Activated naive CD4-positive, alpha-beta T cell treated with anti-CD3 and anti-CD28 coated beads, Interleukin-2, amount 10 ng/mL, durations not matched to agents 7 days and 5 days (primary cell): ENCODE data around the gene SLC35E2B.
"Not testable (repeated sequence)": the region's sequence is repeated elsewhere in the genome, so short reads cannot be mapped to it uniquely, and the experiment has no call there.

Experiments used
- CTCF ChIA-PET: fragments of 350-600 bp; sonication (Branson Sonifier 250); formaldehyde crosslinking; loops from one replicate; lab custom pipeline; 2021; ENCODE audit warnings: antibody characterized with exemption; lab: Charles Lee
- DNase-seq: peaks from one replicate; pipeline ENCODE4 v3.0.0-alpha.2; 2020
- H3K27ac Mint-ChIP-seq: one replicate; pipeline ENCODE4 v1.8.0; 2021; ENCODE audit warnings: mild to moderate bottlenecking, moderate library complexity, mixed read lengths
- H3K27me3 Mint-ChIP-seq: one replicate; pipeline ENCODE4 v1.8.0; 2021; ENCODE audit warnings: mild to moderate bottlenecking, mixed read lengths
- H3K36me3 Mint-ChIP-seq: one replicate; pipeline ENCODE4 v1.8.0; 2021; ENCODE audit warnings: mixed read lengths
- H3K4me1 Mint-ChIP-seq: one replicate; pipeline ENCODE4 v1.8.0; 2021; ENCODE audit warnings: mixed read lengths
- H3K4me3 Mint-ChIP-seq: one replicate; pipeline ENCODE4 v1.8.0; 2021; ENCODE audit warnings: mild to moderate bottlenecking, moderate library complexity, mixed read lengths
- H3K9me3 Mint-ChIP-seq: one replicate; pipeline ENCODE4 v1.8.0; 2021; ENCODE audit warnings: mixed read lengths

Gene SLC35E2B

GRCh38 chr1:1691443-1691842, 1.2 kb downstream of the SLC35E2B start:
- H3K27ac Mint-ChIP-seq, H3K9me3 Mint-ChIP-seq, H3K36me3 Mint-ChIP-seq, CTCF ChIA-PET, H3K27me3 Mint-ChIP-seq, DNase-seq, H3K4me3 Mint-ChIP-seq: not testable (repeated sequence)
- peaks cover 21% of the 10 kb centered on the region for H3K4me1 Mint-ChIP-seq

GRCh38 chr1:1689526-1689925, 3.1 kb downstream of the SLC35E2B start:
- H3K4me3 Mint-ChIP-seq, H3K27me3 Mint-ChIP-seq, DNase-seq, H3K9me3 Mint-ChIP-seq, H3K27ac Mint-ChIP-seq, CTCF ChIA-PET: not testable (repeated sequence)
- Mint-ChIP-seq H3K36me3 (peaks cover 14% of the 10 kb centered on the region), H3K4me1 (peaks cover 22% of the 10 kb centered on the region)

GRCh38 chr1:1687846-1688245, 4.7 kb downstream of the SLC35E2B start:
- Mint-ChIP-seq H3K27ac (no peak overlapping the region), H3K4me1 (peaks cover 20% of the 10 kb centered on the region), H3K9me3 (no peaks in the 10 kb centered on the region), H3K27me3 (no peaks in the 10 kb centered on the region), H3K36me3 (peaks cover 19% of the 10 kb centered on the region), H3K4me3 (no peak overlapping the region)
- DNase-seq = no peak
- CTCF ChIA-PET = no interaction called here

GRCh38 chr1:1684031-1684681, 8.4 kb downstream of the SLC35E2B start:
- H3K36me3 Mint-ChIP-seq = peaks cover 19% of the 10 kb centered on the region
- H3K9me3 Mint-ChIP-seq = no peaks in the 10 kb centered on the region
- DNase-seq = no peak
- no peaks in the 10 kb centered on the region for H3K27me3 Mint-ChIP-seq
- no peak overlapping the region for H3K4me3 Mint-ChIP-seq
- H3K27ac Mint-ChIP-seq = no peak overlapping the region
- peaks cover 20% of the 10 kb centered on the region for H3K4me1 Mint-ChIP-seq
- CTCF ChIA-PET = no interaction called here

GRCh38 chr1:1683104-1683905, 9.3 kb downstream of the SLC35E2B start:
- peaks cover 16% of the 10 kb centered on the region for H3K36me3 Mint-ChIP-seq
- CTCF ChIA-PET = no interaction called here
- no peak overlapping the region for H3K4me3 Mint-ChIP-seq

GRCh38 chr1:1680912-1681273, 11.7 kb downstream of the SLC35E2B start:
- Mint-ChIP-seq H3K9me3 (no peaks in the 10 kb centered on the region), H3K4me3 (no peak overlapping the region), H3K27me3 (no peaks in the 10 kb centered on the region), H3K36me3 (peaks cover 19% of the 10 kb centered on the region), H3K27ac (no peak overlapping the region), H3K4me1 (peaks cover 29% of the 10 kb centered on the region)
- CTCF ChIA-PET = no interaction called here
- DNase-seq = no peak

More at GRCh38 chr1:1683104-1683905, 9.3 kb downstream of the SLC35E2B start:
- no peak for DNase-seq
- Mint-ChIP-seq H3K9me3 (no peaks in the 10 kb centered on the region), H3K27me3 (no peaks in the 10 kb centered on the region), H3K4me1 (peaks cover 24% of the 10 kb centered on the region), H3K27ac (no peak overlapping the region)

- DNase-seq = no peak
- Mint-ChIP-seq H3K4me3 (no peak overlapping the region), H3K9me3 (no peaks in the 10 kb centered on the region), H3K27ac (no peak overlapping the region), H3K4me1 (peaks cover 27% of the 10 kb centered on the region), H3K36me3 (peaks cover 17% of the 10 kb centered on the region), H3K27me3 (no peaks in the 10 kb centered on the region)
- CTCF ChIA-PET = no interaction called here
These were observed 12.3 kb downstream of the SLC35E2B start for GRCh38 chr1:1680031-1680911.

GRCh38 chr1:1678581-1679380, 13.8 kb downstream of the SLC35E2B start:
- H3K4me1 Mint-ChIP-seq = peaks cover 26% of the 10 kb centered on the region
- H3K27ac Mint-ChIP-seq = peak overlapping the region; percentile 93
- peak overlapping the region; percentile 71 for H3K4me3 Mint-ChIP-seq
- CTCF ChIA-PET = interaction anchor here (0.7 to 1.6 kb wide), 3 partner anchors 13 to 729 kb away, joined by 3 to 5 read pairs (median 4); no protein-coding TSS in a partner anchor
- no peaks in the 10 kb centered on the region for H3K9me3 Mint-ChIP-seq
- DNase-seq = peak; percentile 57
- no peaks in the 10 kb centered on the region for H3K27me3 Mint-ChIP-seq
- peaks cover 15% of the 10 kb centered on the region for H3K36me3 Mint-ChIP-seq

GRCh38 chr1:1677718-1678580, 14.6 kb downstream of the SLC35E2B start:
- peak overlapping the region; percentile 71 for H3K4me3 Mint-ChIP-seq
- H3K4me1 Mint-ChIP-seq = peaks cover 23% of the 10 kb centered on the region
- peak overlapping the region; percentile 93 for H3K27ac Mint-ChIP-seq
- CTCF ChIA-PET = interaction anchor here (1.6 kb wide), 2 partner anchors 12 to 229 kb away, joined by 4 to 5 read pairs; no protein-coding TSS in a partner anchor
- H3K9me3 Mint-ChIP-seq = no peaks in the 10 kb centered on the region
- no peaks in the 10 kb centered on the region for H3K27me3 Mint-ChIP-seq
- peak; percentile 72 for DNase-seq
- peaks cover 14% of the 10 kb centered on the region for H3K36me3 Mint-ChIP-seq

GRCh38 chr1:1676087-1676486, 16.5 kb downstream of the SLC35E2B start:
- H3K9me3 Mint-ChIP-seq, H3K27me3 Mint-ChIP-seq, DNase-seq, H3K27ac Mint-ChIP-seq, H3K4me3 Mint-ChIP-seq, CTCF ChIA-PET: not testable (repeated sequence)
- peaks cover 18% of the 10 kb centered on the region for H3K36me3 Mint-ChIP-seq
- H3K4me1 Mint-ChIP-seq = peaks cover 23% of the 10 kb centered on the region

GRCh38 chr1:1675218-1675617, 17.4 kb downstream of the SLC35E2B start:
- not testable (repeated sequence) for H3K27ac Mint-ChIP-seq

GRCh38 chr1:1674806-1675205, 17.8 kb downstream of the SLC35E2B start:
- CTCF ChIA-PET, H3K27me3 Mint-ChIP-seq, H3K9me3 Mint-ChIP-seq, H3K4me3 Mint-ChIP-seq, H3K27ac Mint-ChIP-seq, DNase-seq: not testable (repeated sequence)
- Mint-ChIP-seq H3K4me1 (peaks cover 23% of the 10 kb centered on the region), H3K36me3 (peaks cover 20% of the 10 kb centered on the region)

More at GRCh38 chr1:1675218-1675617, 17.4 kb downstream of the SLC35E2B start:
- H3K36me3 Mint-ChIP-seq = peaks cover 20% of the 10 kb centered on the region
- CTCF ChIA-PET, DNase-seq, H3K4me3 Mint-ChIP-seq, H3K9me3 Mint-ChIP-seq, H3K27me3 Mint-ChIP-seq: not testable (repeated sequence)
- peaks cover 23% of the 10 kb centered on the region for H3K4me1 Mint-ChIP-seq
